Liver (tissue), 10 donors: ENCODE data around the gene CHRNA9. TPM values are rescaled to one million over a fixed set of nuclear protein-coding genes. Genes with fewer than 3 reads are reported as not detected.

Source experiments
- DNase-seq: peaks from one replicate; pipeline ENCODE4 v3.0.0-alpha.2; 2017; ENCODE audit warnings: low spot score
- H3K27ac ChIP-seq, 2 donors: one replicate each; pipeline ENCODE4 v1.7.0; 2013; ENCODE audit warnings: inconsistent platforms in 2 of 2, low read length in 2 of 2, control low read depth in 1 of 2, low read depth in 1 of 2, mild to moderate bottlenecking in 1 of 2
- H3K27me3 ChIP-seq, 4 donors: one replicate each; pipeline versions ENCODE4 v1.6.1 to v1.7.0; 2013; ENCODE audit warnings: low read length in 3 of 4, inconsistent platforms in 1 of 4, mild to moderate bottlenecking in 1 of 4, moderate library complexity in 1 of 4; ENCODE audit not compliant: control insufficient read depth in 4 of 4, insufficient read depth in 4 of 4
- H3K36me3 ChIP-seq, 4 donors: one replicate each; pipeline versions ENCODE4 v1.6.1 to v1.7.0; 2013; ENCODE audit warnings: low read length in 3 of 4, mild to moderate bottlenecking in 3 of 4, low read depth in 1 of 4, moderate library complexity in 1 of 4; ENCODE audit not compliant: control insufficient read depth in 4 of 4, insufficient read depth in 3 of 4
- H3K4me1 ChIP-seq, 4 donors: one replicate each; pipeline versions ENCODE4 v1.6.1 to v1.7.0; 2013; ENCODE audit warnings: low read length in 3 of 4, mild to moderate bottlenecking in 3 of 4, moderate library complexity in 1 of 4; ENCODE audit not compliant: control insufficient read depth in 4 of 4, insufficient read depth in 4 of 4
- H3K4me3 ChIP-seq, 3 donors: one replicate each; pipeline versions ENCODE4 v1.6.1 to v1.7.0; 2013; ENCODE audit warnings: low read length in 3 of 3, control low read depth in 1 of 3, low read depth in 1 of 3, mild to moderate bottlenecking in 1 of 3
- H3K9ac ChIP-seq, 2 donors: one replicate each; pipeline ENCODE4 v1.7.0; 2013; ENCODE audit warnings: low read length in 2 of 2, mild to moderate bottlenecking in 2 of 2, moderate library complexity in 2 of 2, control low read depth in 1 of 2, low read depth in 1 of 2
- H3K9me3 ChIP-seq, 4 donors: one replicate each; pipeline versions ENCODE4 v1.6.1 to v1.7.0; 2013; ENCODE audit warnings: low read length in 3 of 4; ENCODE audit not compliant: control insufficient read depth in 4 of 4
- EGR1 ChIP-seq, 2 donors: IDR thresholded peaks; 2 replicates each; pipeline ENCODE4 v1.6.1; 2016 to 2018; ENCODE audit warnings: antibody characterized with exemption in 2 of 2, low read depth in 2 of 2
- HNF4G ChIP-seq: IDR thresholded peaks from 2 replicates; pipeline ENCODE4 v1.6.1; 2016; ENCODE audit warnings: antibody characterized with exemption
- RXRA ChIP-seq, 2 donors: IDR thresholded peaks; 2 replicates each; pipeline ENCODE4 v1.6.1; 2017 to 2018; ENCODE audit warnings: antibody characterized with exemption in 2 of 2, mild to moderate bottlenecking in 1 of 2
- WGBS: extraction: QIAGEN DNeasy Blood & Tissue Kit; methylation state at CpG from one replicate; pipeline ENCODE4 v1.1.7; 2013; 5-methylcytosine and 5-hydroxymethylcytosine counted together
- polyA plus RNA-seq, 2 donors: library from polyadenylated mRNA; stranded (reverse) in 1 of 2; unstranded in 1 of 2; fragments of 200-250 nt in 1 of 2; fragments of >200 nt in 1 of 2; fragmentation: Nextera tagmentation in 1 of 2; extraction: Ambion mirVana in 1 of 2; gene quantifications; one replicate each; pipeline versions ENCODE4 v1.2.1 to v1.2.3, GENCODE V29; 2013 to 2015
- small RNA-seq: library from RNA; depleted of rRNA; stranded (forward); fragments of <200 nt; gene quantifications from one replicate; pipeline ENCODE3, GENCODE V24; 2014
- total RNA-seq, 2 donors: library from RNA; depleted of rRNA; stranded (reverse); fragments of >200 nt; gene quantifications; one replicate each; pipeline ENCODE4 v1.2.3, GENCODE V29; 2014
- donor health status: healthy.
- donor health status: healthy.
- donor health status: healthy.
- donor health status: healthy.
- donor health status: healthy.

The CHRNA9 gene
- total and polyA plus RNA-seq, 4 donors, result not detected

GRCh38 chr4:40403081-40403480, 67.9 kb downstream of the CHRNA9 start:
- no peak for TF ChIP-seq EGR1 (IDR thresholded peaks at IDR 0.05; ENCODE audit: low read depth in 2 of 2)
- no peak for TF ChIP-seq RXRA (IDR thresholded peaks at IDR 0.05)
- TF ChIP-seq HNF4G, result no peak
- H3K9ac ChIP-seq, result no peak overlapping the region
- H3K27me3 ChIP-seq, result no peaks in the 10 kb centered on the region
- H3K9me3 ChIP-seq, result no peaks in the 10 kb centered on the region
- no peak overlapping the region for H3K27ac ChIP-seq
- WGBS, result 89% methylated on average over 5 of the region's 5 CpGs
- no peak overlapping the region for H3K4me3 ChIP-seq
- peaks cover 2 to 14% (median 6%) of the 10 kb centered on the region in 4 donors for H3K4me1 ChIP-seq
- DNase-seq, result no peak
- H3K36me3 ChIP-seq, result no peaks in the 10 kb centered on the region

Small RNA genes within 50 kb of the gene (small RNA-seq; reads per million reads assigned to genes)
- gene RNU7-74P, result not detected

Other genes starting within 250 kb of the CHRNA9 start
- 1 to 10 TPM; 1.8 to 2.3 TPM for gene RHOH, start 138.3 kb upstream of the CHRNA9 start, total RNA-seq
- under 1 TPM; 0.56 to 0.75 TPM for gene RHOH, start 138.3 kb upstream of the CHRNA9 start, polyA plus RNA-seq